WTC11 (cell line): ENCODE data around the gene CELSR3. TPM values are rescaled to one million over a fixed set of nuclear protein-coding genes. Genes with fewer than 3 reads are reported as not detected.

ENCODE experiments used
- ATAC-seq: fragments of 200-7000 bp; cut with Tn5 transposase; 2 replicates; pipeline ENCODE4 v1.10.0; 2021; ENCODE audit warnings: mild to moderate bottlenecking, moderate library complexity
- CTCF ChIA-PET: fragments of 300-600 bp; sonication (Branson Sonifier 250); formaldehyde crosslinking; loops from one replicate; lab custom pipeline; 2021; ENCODE audit warnings: antibody characterized with exemption; lab: Charles Lee
- POLR2A ChIA-PET: fragments of 350-600 bp; sonication (Branson Sonifier 250); formaldehyde crosslinking; loops from one replicate; lab custom pipeline; 2021; ENCODE audit warnings: antibody characterized with exemption; lab: Charles Lee
- DNase-seq: peaks from one replicate; pipeline ENCODE4 v3.0.0; 2021; ENCODE audit warnings: low spot score
- H3K27ac Mint-ChIP-seq: 2 replicates; pipeline ENCODE4 v1.8.0; 2021; ENCODE audit warnings: mixed read lengths
- H3K27me3 Mint-ChIP-seq: 2 replicates; pipeline ENCODE4 v1.8.0; 2021; ENCODE audit warnings: low read depth, mild to moderate bottlenecking, moderate library complexity, mixed read lengths
- H3K36me3 Mint-ChIP-seq: 2 replicates; pipeline ENCODE4 v1.8.0; 2021; ENCODE audit warnings: mixed read lengths
- H3K4me1 Mint-ChIP-seq: 2 replicates; pipeline ENCODE4 v1.8.0; 2022; ENCODE audit warnings: mixed read lengths
- H3K4me3 Mint-ChIP-seq: 2 replicates; pipeline ENCODE4 v1.8.0; 2021; ENCODE audit warnings: mild to moderate bottlenecking, moderate library complexity, mixed read lengths
- H3K9me3 Mint-ChIP-seq: 2 replicates; pipeline ENCODE4 v1.8.0; 2021; ENCODE audit warnings: mixed read lengths
- CREB1 ChIP-seq: sonication (generic); formaldehyde crosslinking; IDR thresholded peaks from 2 replicates; pipeline ENCODE4 v1.8.0; 2023; ENCODE audit warnings: mild to moderate bottlenecking, missing genetic modification reagents
- E2F5 ChIP-seq: sonication (generic); formaldehyde crosslinking; IDR thresholded peaks from 2 replicates; pipeline ENCODE4 v1.8.1; 2022; ENCODE audit warnings: mild to moderate bottlenecking, moderate library complexity, missing genetic modification reagents
- EMX1 ChIP-seq: fragments of 250-450 bp; sonication (Bioruptor Pico); IDR thresholded peaks from 2 replicates; pipeline ENCODE4 v1.8.0; 2021; ENCODE audit warnings: mild to moderate bottlenecking
- ESRRA ChIP-seq: sonication (generic); formaldehyde crosslinking; IDR thresholded peaks from 2 replicates; pipeline ENCODE4 v1.8.1; 2022; ENCODE audit warnings: mild to moderate bottlenecking, missing genetic modification reagents, borderline replicate concordance
- GABPB1 ChIP-seq: sonication (generic); formaldehyde crosslinking; IDR thresholded peaks from 2 replicates; pipeline ENCODE4 v1.8.1; 2023; ENCODE audit warnings: mild to moderate bottlenecking, missing genetic modification reagents
- JUN ChIP-seq: sonication (generic); formaldehyde crosslinking; IDR thresholded peaks from 2 replicates; pipeline ENCODE4 v1.8.0; 2023; ENCODE audit warnings: mild to moderate bottlenecking, missing genetic modification reagents
- MXD4 ChIP-seq: fragments of 250-450 bp; sonication (Bioruptor Pico); IDR thresholded peaks from 2 replicates; pipeline ENCODE4 v1.8.0; 2021; ENCODE audit warnings: mild to moderate bottlenecking, moderate library complexity, borderline replicate concordance
- MYBL2 ChIP-seq: sonication (generic); formaldehyde crosslinking; IDR thresholded peaks from 2 replicates; pipeline ENCODE4 v1.8.1; 2023; ENCODE audit warnings: mild to moderate bottlenecking, moderate library complexity, missing genetic modification reagents
- NR2C2 ChIP-seq: sonication (generic); formaldehyde crosslinking; IDR thresholded peaks from 2 replicates; pipeline ENCODE4 v1.8.0; 2022; ENCODE audit warnings: mild to moderate bottlenecking, missing genetic modification reagents
- NR3C1 ChIP-seq: sonication (generic); formaldehyde crosslinking; conservative IDR thresholded peaks from 2 replicates; pipeline ENCODE4 v1.8.1; 2023; ENCODE audit warnings: low read depth, mild to moderate bottlenecking, missing genetic modification reagents
- PRRX2 ChIP-seq: fragments of 250-450 bp; sonication (Bioruptor Pico); IDR thresholded peaks from 2 replicates; pipeline ENCODE4 v1.8.0; 2021; ENCODE audit warnings: mild to moderate bottlenecking
- RORB ChIP-seq: fragments of 250-450 bp; sonication (Bioruptor Pico); IDR thresholded peaks from 2 replicates; pipeline ENCODE4 v1.9.0; 2021; ENCODE audit warnings: mild to moderate bottlenecking
- SMAD4 ChIP-seq: sonication (generic); formaldehyde crosslinking; IDR thresholded peaks from 2 replicates; pipeline ENCODE4 v1.8.0; 2022; ENCODE audit warnings: mild to moderate bottlenecking, missing genetic modification reagents
- SP1 ChIP-seq: sonication (generic); formaldehyde crosslinking; conservative IDR thresholded peaks from 2 replicates; pipeline ENCODE4 v1.8.1; 2022; ENCODE audit warnings: missing genetic modification reagents
- STAT6 ChIP-seq: sonication (generic); formaldehyde crosslinking; conservative IDR thresholded peaks from 2 replicates; pipeline ENCODE4 v1.8.1; 2023; ENCODE audit warnings: mild to moderate bottlenecking, low read depth, missing genetic modification reagents, moderate library complexity
- TP53 ChIP-seq: sonication (generic); formaldehyde crosslinking; IDR thresholded peaks from 2 replicates; pipeline ENCODE4 v1.8.1; 2023; ENCODE audit warnings: mild to moderate bottlenecking, missing genetic modification reagents
- ZBTB21 ChIP-seq: sonication (generic); formaldehyde crosslinking; IDR thresholded peaks from 2 replicates; pipeline ENCODE4 v1.8.1; 2023; ENCODE audit warnings: mild to moderate bottlenecking, missing genetic modification reagents, borderline replicate concordance
- ZNF138 ChIP-seq: sonication (generic); formaldehyde crosslinking; conservative IDR thresholded peaks from 2 replicates; pipeline ENCODE4 v1.8.1; 2022; ENCODE audit warnings: mild to moderate bottlenecking, moderate library complexity, missing genetic modification reagents
- ZNF423 ChIP-seq: fragments of 250-450 bp; sonication (Bioruptor Pico); IDR thresholded peaks from 2 replicates; pipeline ENCODE4 v2.1.2; 2022; ENCODE audit warnings: mild to moderate bottlenecking, moderate library complexity
- total RNA-seq: library from RNA; stranded (reverse); gene quantifications from 3 replicates; pipeline ENCODE4 v1.2.3, GENCODE V29; 2021
- TF ChIP-seq, protein P1 (sequence below): sonication (generic); formaldehyde crosslinking; IDR thresholded peaks from 2 replicates; pipeline ENCODE4 v1.8.0; 2022; ENCODE audit warnings: missing genetic modification reagents
- TF ChIP-seq, protein P2 (sequence below): fragments of 250-450 bp; sonication (Bioruptor Pico); IDR thresholded peaks from 2 replicates; pipeline ENCODE4 v2.1.2; 2022; ENCODE audit warnings: mild to moderate bottlenecking, moderate library complexity
- TF ChIP-seq, protein P3 (sequence below): fragments of 250-450 bp; sonication (Bioruptor Pico); IDR thresholded peaks from 2 replicates; pipeline ENCODE4 v1.9.0; 2021; ENCODE audit warnings: mild to moderate bottlenecking
- TF ChIP-seq, protein P4 (sequence below): sonication (generic); formaldehyde crosslinking; IDR thresholded peaks from 2 replicates; pipeline ENCODE4 v1.8.0; 2022; ENCODE audit warnings: mild to moderate bottlenecking, missing genetic modification reagents

The CELSR3 gene
- total RNA-seq, 1 experiment from 2014 or later, result 27.9 TPM

DNA sequence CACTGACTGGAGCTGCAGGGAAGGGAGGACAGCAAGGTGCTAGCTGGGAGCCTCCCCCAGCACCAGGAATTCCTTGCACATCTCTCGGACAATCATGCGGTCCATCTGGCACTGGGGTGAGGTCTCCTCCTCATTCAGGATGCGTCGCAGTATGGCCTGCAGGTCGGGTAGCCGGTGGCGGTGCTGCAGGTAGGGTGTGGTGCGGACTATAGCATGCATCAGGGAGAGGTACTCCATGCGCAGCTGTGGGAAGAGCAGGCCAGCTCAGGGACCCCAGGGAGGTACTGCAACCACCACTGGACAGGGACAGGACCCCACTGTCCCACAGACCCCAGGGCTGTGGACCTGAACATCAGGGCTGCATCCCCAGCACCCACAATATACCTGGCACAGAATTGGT is 11.8 kb upstream of the CELSR3 start:
- no peaks in the 10 kb centered on the region for H3K27me3 Mint-ChIP-seq
- CTCF ChIA-PET, result interaction anchor here (1.2 to 2.5 kb wide), 3 partner anchors 10 to 39 kb away, joined by 3 to 9 read pairs (median 7); partner anchors contain the start of genes NCKIPSD and SLC26A6
- no peaks in the 10 kb centered on the region for H3K9me3 Mint-ChIP-seq
- H3K36me3 Mint-ChIP-seq, result peaks cover 51% of the 10 kb centered on the region
- no peak overlapping the region for H3K27ac Mint-ChIP-seq
- no peak for ATAC-seq
- DNase-seq, result no peak
- H3K4me3 Mint-ChIP-seq, result no peak overlapping the region
- H3K4me1 Mint-ChIP-seq, result no peaks in the 10 kb centered on the region
- POLR2A ChIA-PET, result no interaction called here
- TF ChIP-seq SMAD4 (no peak), MYBL2 (no peak), NR2C2 (CRISPR knock-in tag) (no peak), EMX1 (CRISPR knock-in tag) (no peak), E2F5 (CRISPR knock-in tag) (no peak)
- TF ChIP-seq, protein P1, sequence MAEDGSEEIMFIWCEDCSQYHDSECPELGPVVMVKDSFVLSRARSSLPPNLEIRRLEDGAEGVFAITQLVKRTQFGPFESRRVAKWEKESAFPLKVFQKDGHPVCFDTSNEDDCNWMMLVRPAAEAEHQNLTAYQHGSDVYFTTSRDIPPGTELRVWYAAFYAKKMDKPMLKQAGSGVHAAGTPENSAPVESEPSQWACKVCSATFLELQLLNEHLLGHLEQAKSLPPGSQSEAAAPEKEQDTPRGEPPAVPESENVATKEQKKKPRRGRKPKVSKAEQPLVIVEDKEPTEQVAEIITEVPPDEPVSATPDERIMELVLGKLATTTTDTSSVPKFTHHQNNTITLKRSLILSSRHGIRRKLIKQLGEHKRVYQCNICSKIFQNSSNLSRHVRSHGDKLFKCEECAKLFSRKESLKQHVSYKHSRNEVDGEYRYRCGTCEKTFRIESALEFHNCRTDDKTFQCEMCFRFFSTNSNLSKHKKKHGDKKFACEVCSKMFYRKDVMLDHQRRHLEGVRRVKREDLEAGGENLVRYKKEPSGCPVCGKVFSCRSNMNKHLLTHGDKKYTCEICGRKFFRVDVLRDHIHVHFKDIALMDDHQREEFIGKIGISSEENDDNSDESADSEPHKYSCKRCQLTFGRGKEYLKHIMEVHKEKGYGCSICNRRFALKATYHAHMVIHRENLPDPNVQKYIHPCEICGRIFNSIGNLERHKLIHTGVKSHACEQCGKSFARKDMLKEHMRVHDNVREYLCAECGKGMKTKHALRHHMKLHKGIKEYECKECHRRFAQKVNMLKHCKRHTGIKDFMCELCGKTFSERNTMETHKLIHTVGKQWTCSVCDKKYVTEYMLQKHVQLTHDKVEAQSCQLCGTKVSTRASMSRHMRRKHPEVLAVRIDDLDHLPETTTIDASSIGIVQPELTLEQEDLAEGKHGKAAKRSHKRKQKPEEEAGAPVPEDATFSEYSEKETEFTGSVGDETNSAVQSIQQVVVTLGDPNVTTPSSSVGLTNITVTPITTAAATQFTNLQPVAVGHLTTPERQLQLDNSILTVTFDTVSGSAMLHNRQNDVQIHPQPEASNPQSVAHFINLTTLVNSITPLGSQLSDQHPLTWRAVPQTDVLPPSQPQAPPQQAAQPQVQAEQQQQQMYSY (CRISPR knock-in tag), result no peak
- TF ChIP-seq, all 79 proteins: peak for 0

DNA sequence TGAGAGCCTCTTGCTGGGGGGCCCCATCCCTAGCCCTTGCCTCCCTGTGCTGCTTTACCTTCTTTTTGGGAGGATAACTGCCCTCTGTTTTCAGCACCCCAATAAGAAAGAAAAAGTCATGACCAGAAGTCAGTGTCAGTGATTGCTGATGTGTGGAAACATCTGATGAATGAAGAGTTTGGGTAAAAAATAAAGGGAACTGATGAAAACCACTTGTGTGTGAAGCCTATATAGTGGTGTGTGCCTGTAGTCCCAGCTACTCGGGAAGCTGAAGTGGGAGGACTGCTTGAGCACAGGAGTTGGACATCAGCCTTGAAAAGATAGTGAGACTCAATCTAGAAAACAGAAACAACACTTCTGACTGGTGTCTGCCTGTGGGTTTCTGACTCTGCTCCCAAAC is 9.8 kb upstream of the CELSR3 start:
- ChIA-PET CTCF (no interaction called here), POLR2A (interaction anchor here (0.6 kb wide), 1 partner anchor 487 kb away, joined by 3 read pairs; no protein-coding TSS in a partner anchor)
- 0 out of 2 replicates have a peak, but pooled peaks cover 4% of the 10 kb centered on the region for H3K9me3 Mint-ChIP-seq
- peaks cover 41% of the 10 kb centered on the region for H3K36me3 Mint-ChIP-seq
- no peaks in the 10 kb centered on the region for H3K4me1 Mint-ChIP-seq
- no peak overlapping the region for H3K27ac Mint-ChIP-seq
- DNase-seq, result no peak
- no peak overlapping the region for H3K4me3 Mint-ChIP-seq
- TF ChIP-seq ZBTB21 (CRISPR knock-in tag) (no peak), JUN (CRISPR knock-in tag) (no peak), MYBL2 (no peak), MXD4 (CRISPR knock-in tag) (no peak), PRRX2 (CRISPR knock-in tag) (no peak), STAT6 (CRISPR knock-in tag) (no peak), ZNF423 (CRISPR knock-in tag) (no peak), NR3C1 (CRISPR knock-in tag) (no peak), CREB1 (CRISPR knock-in tag) (no peak), ZNF138 (CRISPR knock-in tag) (no peak), TP53 (CRISPR knock-in tag) (no peak), GABPB1 (CRISPR knock-in tag) (no peak), EMX1 (CRISPR knock-in tag) (no peak), SP1 (CRISPR knock-in tag) (no peak), ESRRA (CRISPR knock-in tag) (no peak), RORB (no peak)
- TF ChIP-seq, protein P2, sequence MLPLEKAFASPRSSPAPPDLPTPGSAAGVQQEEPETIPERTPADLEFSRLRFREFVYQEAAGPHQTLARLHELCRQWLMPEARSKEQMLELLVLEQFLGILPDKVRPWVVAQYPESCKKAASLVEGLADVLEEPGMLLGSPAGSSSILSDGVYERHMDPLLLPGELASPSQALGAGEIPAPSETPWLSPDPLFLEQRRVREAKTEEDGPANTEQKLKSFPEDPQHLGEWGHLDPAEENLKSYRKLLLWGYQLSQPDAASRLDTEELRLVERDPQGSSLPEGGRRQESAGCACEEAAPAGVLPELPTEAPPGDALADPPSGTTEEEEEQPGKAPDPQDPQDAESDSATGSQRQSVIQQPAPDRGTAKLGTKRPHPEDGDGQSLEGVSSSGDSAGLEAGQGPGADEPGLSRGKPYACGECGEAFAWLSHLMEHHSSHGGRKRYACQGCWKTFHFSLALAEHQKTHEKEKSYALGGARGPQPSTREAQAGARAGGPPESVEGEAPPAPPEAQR (CRISPR knock-in tag), result no peak
- TF ChIP-seq, protein P3, sequence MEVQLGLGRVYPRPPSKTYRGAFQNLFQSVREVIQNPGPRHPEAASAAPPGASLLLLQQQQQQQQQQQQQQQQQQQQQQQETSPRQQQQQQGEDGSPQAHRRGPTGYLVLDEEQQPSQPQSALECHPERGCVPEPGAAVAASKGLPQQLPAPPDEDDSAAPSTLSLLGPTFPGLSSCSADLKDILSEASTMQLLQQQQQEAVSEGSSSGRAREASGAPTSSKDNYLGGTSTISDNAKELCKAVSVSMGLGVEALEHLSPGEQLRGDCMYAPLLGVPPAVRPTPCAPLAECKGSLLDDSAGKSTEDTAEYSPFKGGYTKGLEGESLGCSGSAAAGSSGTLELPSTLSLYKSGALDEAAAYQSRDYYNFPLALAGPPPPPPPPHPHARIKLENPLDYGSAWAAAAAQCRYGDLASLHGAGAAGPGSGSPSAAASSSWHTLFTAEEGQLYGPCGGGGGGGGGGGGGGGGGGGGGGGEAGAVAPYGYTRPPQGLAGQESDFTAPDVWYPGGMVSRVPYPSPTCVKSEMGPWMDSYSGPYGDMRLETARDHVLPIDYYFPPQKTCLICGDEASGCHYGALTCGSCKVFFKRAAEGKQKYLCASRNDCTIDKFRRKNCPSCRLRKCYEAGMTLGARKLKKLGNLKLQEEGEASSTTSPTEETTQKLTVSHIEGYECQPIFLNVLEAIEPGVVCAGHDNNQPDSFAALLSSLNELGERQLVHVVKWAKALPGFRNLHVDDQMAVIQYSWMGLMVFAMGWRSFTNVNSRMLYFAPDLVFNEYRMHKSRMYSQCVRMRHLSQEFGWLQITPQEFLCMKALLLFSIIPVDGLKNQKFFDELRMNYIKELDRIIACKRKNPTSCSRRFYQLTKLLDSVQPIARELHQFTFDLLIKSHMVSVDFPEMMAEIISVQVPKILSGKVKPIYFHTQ (CRISPR knock-in tag), result no peak
- TF ChIP-seq, protein P4, sequence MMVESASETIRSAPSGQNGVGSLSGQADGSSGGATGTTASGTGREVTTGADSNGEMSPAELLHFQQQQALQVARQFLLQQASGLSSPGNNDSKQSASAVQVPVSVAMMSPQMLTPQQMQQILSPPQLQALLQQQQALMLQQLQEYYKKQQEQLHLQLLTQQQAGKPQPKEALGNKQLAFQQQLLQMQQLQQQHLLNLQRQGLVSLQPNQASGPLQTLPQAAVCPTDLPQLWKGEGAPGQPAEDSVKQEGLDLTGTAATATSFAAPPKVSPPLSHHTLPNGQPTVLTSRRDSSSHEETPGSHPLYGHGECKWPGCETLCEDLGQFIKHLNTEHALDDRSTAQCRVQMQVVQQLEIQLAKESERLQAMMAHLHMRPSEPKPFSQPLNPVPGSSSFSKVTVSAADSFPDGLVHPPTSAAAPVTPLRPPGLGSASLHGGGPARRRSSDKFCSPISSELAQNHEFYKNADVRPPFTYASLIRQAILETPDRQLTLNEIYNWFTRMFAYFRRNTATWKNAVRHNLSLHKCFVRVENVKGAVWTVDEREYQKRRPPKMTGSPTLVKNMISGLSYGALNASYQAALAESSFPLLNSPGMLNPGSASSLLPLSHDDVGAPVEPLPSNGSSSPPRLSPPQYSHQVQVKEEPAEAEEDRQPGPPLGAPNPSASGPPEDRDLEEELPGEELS (CRISPR knock-in tag), result no peak
- TF ChIP-seq, all 79 proteins: peak for 0
- H3K27me3 Mint-ChIP-seq, result no peaks in the 10 kb centered on the region
- no peak for ATAC-seq
